TTC549 (cell line): ENCODE measurements around the gene PI4K2A.

Source experiments
- FAIRE-seq: peaks from 2 replicates; lab custom pipeline; 2012; peaks lifted over from hg19 to GRCh38; lab: Jason Lieb, UNC

The PI4K2A gene

DNA sequence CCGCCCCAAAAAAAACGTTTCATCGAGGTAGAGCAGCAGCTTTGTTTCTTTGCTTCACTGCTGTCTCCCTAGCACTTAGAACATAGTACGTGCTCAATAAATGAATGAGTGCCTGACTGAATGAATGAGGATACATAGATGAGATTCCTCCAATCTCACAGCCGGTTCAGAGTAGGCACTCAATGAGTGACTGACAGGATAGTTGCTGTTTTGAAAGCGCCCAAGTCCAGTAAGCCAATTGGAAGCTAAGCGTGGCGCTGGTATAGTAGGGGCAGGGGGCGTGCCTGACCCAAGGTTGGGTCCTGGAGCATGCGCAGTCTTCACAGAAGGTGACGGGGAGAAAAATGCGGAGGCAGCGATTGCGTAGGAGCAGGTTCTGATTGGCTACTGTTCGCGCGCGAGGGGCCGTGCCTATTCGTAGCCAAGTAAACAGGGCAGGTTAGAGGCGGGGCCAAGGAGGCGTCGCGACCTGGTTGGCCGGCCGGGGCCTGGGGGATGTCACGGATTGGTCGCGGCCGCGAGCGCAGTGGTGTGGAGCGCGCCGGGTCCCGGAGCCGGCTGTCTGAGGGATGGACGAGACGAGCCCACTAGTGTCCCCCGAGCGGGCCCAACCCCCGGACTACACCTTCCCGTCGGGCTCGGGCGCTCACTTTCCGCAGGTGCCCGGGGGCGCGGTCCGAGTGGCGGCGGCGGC is at the start of gene PI4K2A:
Gene PI4K2A (plus strand): TSS at position 498 of the 694 bp plus-strand sequence. CDS start 72 bp downstream, at position 570.
- FAIRE-seq: peak; percentile 96

DNA sequence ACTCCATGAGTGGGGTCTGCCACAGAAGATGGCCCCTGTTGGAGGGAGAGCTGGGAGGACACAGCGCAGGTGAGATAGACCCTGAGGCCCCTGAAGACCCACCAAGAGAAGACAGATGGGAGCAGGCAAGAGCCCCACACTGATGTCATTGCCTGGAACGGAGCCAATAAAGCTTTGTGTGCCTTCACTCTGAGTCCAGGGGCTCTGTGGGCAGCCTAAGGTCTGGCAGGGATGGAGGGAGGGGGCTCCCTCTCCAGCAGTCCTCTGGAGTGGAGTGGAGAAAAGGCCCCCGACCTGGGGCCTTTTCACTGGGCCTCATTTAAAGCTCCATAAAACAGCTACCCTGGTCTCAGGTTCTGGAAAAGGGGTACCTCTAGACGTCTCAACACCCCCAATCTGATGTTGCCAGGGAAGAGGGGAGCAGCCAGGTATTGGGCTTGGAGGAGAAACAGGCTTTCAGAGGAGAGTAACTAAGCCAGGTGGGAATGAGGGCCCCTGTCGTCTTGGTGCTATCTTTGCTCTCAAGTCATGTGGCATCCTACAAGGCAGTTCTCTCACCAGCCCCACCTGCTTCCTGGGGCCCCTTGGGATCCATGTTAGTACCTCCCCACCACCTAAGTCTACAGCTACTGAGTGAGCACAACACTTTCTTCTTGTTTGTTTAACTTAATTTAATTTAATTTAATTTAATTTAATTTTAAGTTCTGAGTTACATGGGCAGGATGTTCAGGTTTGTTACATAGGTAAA is 49.5 kb upstream of the PI4K2A start:
- no peak for FAIRE-seq

DNA sequence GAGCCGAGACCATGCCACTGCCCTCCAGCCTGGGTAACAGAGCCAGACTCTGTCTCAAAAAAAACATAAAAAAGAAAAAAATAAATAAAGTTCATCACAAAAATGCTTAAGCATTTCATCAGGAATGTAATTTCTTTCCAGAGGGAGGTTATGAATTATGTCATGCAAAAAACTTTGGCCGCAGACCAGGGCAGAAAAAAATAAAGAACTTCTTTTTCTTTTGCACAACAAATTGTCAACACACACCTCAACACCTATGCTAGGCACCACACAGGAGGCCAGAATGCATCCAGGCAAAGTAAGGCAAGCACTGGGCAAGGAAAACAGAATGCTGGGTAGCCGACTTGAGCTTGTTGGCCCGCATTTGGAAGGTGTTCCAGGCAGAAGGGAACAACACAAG is 47.0 kb upstream of the PI4K2A start:
- FAIRE-seq: no peak

DNA sequence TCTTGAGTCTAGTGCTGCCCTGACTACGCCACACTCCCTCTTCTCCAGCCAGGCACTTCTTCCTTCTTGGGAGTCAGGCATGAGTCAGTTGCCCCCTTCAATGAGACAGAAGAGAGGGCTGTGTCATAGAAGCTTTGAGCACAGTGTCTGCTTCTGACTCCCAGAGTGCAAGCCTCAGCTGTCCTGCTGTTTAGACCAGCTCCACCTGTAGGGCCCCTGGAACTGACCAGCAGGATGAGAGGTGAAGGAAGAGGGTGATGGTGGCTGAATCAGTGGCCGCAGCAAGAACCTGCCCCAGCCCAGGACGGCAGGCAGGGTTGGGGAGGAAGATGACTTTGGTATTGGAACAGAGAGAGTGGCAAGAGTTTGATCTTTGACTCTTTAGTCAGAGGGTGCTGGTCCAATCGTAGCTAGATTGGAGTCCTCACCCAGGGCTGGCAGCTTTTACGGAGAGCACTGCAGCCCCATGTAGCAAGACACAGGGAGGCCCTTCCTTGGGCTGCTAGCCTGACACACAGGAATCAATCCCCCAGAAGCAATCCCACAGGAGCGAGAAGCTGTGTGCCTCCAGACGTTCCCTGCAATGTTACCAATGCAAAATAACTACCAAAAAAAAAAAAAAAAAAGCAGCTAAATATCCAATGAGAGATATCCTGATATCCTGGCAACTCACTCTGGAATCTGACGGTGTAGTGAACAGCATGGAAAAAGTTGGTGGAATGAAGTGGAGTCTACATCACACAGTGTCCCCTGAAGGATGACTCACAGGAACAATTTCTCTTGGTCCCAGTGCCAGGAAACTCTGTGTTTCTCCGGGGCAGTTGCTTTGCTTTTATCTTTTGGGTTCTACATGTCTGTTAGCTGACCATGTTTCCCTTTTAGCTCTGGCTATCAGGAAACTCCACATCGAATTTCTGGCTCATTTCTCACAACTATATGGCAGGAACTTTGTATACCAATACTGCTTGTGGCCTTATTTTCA is 44.1 kb upstream of the PI4K2A start:
- no peak for FAIRE-seq

DNA sequence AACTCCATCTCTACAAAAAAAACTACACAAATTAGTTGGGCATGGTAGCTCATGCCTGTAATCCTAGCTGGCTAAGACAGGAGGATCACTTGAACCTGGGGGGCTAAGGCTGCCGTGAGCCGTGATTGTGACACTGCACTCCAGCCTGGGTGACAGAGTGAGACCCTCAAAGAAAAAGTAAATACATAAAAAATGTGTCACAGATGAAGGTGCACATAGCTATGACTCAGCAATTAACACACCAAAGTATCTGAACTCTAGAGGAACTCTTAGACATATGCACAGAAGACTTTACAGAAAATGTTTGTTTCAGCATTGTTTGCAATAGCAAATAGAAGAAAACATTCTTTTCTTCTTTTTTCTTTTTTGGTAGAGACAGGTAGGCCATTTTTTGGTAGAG is 42.7 kb upstream of the PI4K2A start:
- no peak for FAIRE-seq

DNA sequence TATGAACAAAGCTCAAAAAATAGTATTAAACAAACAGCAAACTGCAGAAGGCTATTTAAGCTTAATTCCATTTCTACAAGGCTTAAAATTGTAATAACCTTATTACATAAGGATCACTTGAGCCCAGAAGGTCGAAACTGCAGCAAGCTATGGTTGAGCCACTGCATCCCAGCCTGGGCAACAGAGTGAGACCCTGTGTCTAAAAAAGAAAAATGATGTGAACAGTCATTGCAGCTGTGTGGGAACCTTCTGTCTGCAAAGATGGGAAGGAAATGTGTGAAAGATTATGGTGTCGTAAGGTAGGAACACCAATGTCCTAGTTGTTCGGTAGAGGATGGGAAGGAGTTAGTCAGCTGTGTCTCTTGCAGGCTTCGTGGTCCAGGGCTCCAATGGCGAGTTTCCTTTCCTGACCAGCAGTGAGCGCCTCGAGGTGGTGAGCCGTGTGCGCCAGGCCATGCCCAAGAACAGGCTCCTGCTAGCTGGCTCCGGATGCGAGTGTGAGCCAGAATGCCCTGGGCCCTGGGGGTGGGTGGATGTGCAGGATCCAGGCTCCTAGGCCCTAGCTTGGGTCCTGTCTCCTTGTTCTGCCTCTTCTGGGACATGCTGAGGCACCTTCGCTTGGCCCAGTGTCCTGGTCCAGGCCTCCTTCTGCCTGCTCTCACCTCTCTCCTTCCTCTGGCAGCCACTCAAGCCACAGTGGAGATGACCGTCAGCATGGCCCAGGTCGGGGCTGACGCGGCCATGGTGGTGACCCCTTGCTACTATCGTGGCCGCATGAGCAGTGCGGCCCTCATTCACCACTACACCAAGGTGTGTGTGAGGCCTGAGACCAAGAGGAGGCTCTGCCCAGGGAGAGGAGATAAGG is 41.8 kb upstream of the PI4K2A start:
- FAIRE-seq: no peak

DNA sequence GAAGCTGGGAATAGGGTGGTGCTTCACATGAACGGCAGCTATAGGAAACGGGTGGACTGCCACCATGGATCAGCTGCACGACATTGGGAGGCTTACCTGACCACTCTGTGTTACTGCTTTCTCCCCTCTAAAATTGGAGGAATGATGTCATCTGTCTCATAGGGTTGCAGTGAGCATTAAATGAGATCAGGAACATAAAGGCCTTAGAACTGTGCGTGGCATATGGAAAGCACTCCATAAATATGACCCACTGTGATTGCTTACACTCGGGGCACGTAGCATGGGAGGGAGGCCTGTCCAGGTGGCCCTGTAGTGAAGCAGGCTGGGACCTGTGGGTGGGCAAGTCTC is 41.2 kb upstream of the PI4K2A start:
- no peak for FAIRE-seq

DNA sequence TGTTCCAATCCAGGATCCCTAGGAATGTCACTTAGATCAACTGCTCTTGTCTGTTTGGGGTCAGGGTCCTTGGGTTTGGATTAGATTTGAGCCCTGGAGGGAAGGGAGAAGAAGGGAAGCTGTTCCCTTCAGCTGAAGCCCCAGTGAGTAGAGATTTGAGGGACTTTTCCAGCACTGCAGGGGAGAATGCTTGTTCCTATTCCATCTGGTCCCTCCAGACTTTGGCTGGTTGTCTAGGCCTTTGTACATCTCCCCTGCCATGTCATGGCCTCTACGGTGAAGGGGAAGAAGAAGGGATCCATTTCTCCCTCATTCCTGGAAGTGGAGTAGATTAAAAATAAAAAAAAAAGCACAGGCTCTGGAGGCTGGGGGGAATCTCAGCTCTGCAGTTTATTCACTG is 39.9 kb upstream of the PI4K2A start:
- no peak for FAIRE-seq

DNA sequence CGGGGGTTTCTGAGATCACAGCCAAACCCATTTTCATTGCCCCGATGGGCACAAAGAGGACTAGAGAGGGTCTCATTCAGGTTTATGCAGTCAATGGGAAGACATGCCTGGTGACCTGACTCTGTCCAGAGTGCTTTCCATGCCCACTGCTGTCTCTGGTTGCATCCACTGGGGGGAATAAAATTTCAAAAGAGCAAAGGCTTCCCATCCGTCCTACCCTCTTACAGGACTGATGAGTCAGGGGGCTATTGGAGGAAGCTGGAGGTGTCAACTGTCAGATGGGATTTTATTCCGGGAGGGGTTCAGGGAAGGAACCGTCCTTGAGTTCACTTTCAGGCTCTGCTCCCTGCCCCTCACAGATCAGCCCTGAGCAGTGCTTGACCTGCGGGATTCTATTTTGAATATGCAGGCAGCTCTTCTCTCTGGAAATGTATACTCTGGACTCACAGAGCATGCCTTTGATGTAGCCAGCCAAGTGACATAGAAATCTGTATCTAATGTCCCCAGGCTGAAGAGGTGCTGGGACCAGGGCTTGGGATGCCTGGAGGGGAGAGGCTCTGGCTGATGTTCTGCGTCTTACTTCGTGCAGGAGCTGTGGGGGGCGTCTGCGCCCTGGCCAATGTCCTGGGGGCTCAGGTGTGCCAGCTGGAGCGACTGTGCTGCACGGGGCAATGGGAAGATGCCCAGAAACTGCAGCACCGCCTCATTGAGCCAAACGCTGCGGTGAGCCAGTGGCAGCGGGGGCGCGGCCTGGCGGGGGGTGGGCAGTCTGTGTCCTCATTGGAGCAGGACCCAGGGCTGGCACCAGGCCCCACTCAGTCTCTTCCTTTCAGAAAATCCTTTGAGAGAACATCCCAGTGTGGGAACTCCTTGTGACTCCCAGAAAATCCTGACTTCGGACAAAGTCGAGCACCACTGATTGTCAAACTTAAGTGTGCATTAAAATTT is 38.9 kb upstream of the PI4K2A start:
- FAIRE-seq: no peak

DNA sequence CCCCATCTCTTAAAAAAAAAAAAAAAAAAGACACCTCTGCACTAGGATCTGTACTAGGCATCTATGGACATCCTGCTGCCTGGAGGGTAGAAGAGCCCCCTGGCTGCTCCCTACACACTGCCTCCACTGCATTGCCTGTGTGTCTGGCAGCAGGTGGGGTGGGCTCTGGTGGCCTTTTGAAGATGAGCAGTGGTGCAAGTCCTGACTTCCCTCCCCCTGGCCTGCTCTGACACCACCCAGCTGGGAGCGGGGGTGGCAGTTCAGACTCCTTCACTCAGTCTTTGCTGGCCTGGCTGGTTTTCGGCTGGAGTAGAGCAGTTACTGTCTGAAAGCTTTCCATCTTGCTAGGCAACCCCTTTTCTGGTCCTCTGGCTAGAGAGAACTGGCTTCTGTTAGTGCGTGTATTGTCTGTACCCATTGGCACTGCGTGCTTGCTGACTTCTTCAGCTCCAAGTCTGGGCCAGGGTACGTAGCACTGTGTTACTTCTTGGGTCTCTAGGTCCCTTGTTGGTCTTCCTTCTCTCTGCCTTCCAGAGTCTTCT is 33.3 kb upstream of the PI4K2A start:
- FAIRE-seq: no peak

DNA sequence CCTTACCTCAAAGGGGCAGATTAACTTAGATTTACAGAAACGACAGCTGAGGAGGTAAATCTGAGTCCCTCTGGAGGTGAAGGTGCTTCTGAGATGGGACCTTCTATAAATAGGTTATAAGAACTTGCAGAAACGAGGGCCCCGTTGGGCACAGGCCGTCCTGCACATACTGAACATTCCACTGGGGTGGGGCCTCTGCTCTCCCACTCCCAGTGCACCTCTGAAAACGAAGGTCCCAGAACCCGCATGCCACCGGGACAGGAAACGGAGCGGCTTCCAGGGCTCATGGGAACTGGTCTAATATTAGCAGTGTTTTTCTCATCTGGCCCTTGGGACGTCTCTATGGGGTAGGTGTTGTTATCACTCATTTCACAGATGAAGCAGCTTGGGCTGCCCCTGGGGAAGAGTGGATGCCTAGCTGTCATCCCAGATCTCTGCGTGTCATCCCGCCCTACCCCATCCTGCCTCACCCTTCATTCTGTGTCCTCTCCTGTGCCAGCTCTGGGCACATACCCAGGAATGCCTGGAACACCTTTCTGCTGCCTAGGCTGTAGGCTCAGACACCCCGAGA is 31.4 kb upstream of the PI4K2A start:
- FAIRE-seq: no peak

DNA sequence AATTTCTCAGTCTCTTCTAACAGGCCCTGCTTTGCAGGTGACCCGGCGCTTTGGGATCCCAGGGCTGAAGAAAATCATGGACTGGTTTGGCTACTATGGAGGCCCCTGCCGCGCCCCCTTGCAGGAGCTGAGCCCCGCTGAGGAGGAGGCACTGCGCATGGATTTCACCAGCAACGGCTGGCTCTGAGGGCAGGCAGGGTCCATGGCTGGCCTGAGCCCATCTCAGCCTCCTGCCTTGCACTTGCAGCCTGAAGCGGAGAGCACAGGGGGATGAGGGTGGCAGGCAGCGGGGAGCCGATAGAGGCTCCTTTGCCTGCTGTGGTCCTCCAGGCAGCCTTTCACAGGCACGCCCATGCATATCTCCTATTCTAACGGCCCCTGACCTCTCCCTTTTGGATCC is 29.0 kb upstream of the PI4K2A start:
- no peak for FAIRE-seq

DNA sequence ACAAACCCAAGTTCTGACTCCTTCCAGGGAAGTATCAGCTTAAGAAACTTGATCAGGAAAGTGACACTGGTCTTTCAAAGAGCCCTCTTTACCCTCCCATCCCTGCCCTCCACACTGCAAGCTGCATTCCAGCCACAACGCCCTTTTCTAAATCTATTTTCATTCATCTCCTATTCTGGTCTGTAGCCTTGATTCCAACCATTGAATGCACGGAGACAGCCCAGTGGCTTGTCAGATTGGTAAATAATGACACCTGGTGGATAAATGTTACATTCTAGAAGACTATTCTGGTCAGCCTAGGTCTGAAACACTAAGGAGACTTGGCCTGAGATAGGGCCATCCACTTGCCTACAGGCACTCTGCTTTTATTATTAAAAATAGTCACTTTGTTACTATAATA is 28.1 kb upstream of the PI4K2A start:
- FAIRE-seq: peak; percentile 76

DNA sequence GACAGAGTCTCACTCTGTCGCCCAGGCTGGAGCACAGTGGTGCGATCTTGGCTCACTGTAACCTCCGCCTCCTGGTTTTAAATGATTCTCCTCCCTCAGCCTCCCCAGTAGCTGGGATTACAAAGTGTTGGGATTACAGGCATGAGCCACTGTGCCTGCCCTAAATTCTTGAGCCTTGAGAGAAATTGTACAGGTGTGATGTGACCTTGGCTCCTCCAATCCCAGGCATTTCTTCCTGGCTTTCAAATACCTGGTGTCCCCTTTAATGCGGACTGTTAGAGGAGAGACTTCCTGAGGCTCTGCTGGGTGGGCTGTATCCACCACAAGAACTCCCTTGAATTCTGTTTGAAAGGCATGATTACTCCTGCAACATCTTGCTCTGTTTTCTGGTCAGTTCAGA is 22.2 kb upstream of the PI4K2A start:
- FAIRE-seq: no peak

DNA sequence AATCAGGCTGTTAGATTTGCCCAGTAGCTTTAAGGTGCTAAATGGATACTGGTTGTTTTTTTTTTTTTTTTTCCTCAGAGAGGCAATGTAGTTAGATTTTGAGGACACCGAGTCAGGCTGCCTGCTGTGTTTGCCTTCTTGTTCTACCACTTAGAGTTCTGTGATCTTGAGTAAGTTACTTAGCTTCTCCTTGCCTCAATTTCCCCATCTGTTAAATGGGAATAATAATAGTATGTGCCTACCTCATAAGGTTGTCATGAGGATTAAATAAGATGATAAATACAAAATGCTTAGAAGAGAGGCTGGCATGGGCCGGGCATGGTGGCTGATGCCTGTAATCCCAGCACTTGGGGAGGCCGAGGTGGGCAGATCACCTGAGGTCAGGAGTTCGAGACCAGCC is 21.7 kb upstream of the PI4K2A start:
- FAIRE-seq: no peak

DNA sequence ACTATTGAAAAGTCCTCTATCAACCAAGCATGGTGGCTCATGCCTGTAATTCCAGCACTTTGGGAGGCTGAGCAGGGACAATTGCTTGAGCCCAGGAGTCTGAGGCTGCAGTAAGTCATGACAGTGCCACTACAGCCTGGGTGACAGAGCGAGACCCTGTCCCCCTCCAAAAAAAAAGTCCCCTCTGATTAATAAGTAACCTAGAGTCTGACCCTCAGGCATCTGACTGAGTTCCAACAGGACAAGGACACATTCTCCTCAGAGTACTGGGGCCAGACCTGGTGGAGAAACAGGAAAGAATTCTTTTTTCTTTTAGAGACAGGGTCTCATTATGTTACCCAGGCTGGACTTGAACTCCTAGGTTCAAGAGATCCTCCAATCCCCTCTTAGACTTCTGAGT is 17.2 kb upstream of the PI4K2A start:
- FAIRE-seq: no peak

DNA sequence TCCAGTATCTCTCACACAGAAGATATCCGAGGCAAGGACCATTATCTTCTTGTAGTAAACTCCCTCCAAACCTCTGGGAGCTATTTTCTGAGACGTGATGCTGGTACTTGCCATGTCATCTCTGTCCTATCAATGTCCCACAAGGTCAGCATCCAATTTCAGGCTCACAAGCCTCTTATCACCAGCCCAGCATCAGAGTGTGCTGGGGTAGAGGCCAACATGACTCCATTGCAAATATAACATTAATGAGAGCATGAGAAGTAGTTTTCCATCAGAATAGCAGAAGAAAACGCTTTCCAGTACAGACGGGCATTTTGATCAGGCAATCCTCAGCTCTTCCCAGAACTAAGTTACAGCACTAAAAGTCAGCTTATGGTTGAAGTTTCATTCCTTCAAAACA is 12.7 kb upstream of the PI4K2A start:
- FAIRE-seq: no peak

DNA sequence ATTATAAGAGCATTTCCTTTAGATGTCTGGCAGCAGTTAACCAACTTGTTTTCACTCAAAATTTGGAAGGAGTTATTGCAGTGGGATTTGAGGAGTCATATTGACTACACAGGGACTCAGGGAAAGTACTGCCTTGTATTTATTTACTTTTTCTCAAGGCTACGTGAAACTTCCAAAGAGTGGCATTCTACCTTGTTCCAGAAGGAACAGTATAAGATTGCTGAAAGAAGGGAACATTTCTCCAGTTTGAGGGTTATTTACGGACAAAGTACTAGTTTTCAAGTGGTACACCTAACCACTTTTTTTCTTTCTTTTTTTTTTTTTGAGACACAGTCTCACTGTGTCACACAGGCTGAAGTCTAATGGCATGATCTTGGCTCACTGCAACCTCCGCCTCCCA is 12.2 kb upstream of the PI4K2A start:
- FAIRE-seq: no peak

DNA sequence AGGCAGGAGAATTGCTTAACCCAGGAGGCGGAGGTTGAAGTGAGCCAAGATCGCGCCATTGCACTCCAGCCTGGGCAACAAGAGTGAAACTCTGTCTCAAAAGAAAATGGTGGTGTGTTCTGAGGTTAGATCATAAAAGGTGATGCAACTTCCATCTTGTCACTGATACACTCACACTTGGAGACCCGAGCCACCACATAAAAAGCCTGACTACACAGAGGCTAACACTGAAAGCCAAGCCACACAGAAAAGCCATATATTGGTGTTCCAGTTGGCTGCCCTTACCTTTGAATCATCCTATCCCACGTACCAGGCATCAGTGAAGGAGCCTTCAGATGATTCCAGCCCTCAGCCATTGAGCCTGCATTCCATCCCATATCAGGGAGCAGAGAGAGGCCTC is 11.2 kb upstream of the PI4K2A start:
- FAIRE-seq: no peak

DNA sequence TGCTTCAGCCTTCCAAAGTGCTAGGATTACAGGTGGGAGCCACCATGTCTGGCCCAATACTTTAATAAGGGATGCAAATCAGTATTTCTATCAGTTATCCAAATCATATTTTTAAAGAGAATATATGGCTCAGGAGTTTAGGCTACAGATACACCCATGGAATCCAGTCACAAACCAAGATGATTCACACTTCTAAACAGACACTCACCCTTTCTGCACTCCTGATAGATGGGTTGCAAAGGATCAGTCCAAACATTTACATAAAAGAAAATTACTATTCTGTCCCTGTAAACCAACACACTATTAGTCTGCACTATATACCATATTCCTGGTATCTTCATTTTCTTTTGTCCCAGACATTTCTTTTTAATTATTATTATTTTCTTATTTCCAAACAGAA is 9.4 kb upstream of the PI4K2A start:
- no peak for FAIRE-seq
